SH-SY5Y (cell line): Measurements from ENCODE around the gene CA5A.

Source experiments
- GATA2 ChIP-seq: IDR thresholded peaks from 2 replicates; pipeline ENCODE4 v1.6.1; 2011; ENCODE audit warnings: mild to moderate bottlenecking, low read depth, low read length
- GATA3 ChIP-seq: IDR thresholded peaks from 2 replicates; pipeline ENCODE4 v1.6.1; 2011; ENCODE audit warnings: low read depth, mild to moderate bottlenecking, low read length, moderate library complexity

GRCh38 chr16:87933140-87933495, 3.2 kb downstream of the CA5A start:
- TF ChIP-seq GATA2, result no peak
- TF ChIP-seq GATA3, result no peak
